ENCODE data around the gene SEMA6B. TPM values are rescaled to one million over a fixed set of nuclear protein-coding genes. Genes with fewer than 3 reads are reported as not detected.

SEMA6B gene
- total RNA-seq, 6 donors from 2014 or later: 3.4 to 33.1 (median 7.6) TPM

- Histone ChIP-seq H3K27me3 (peaks cover 0 to 35% (median 27%) of the 10 kb centered on the region in 4 donors), H3K36me3 (no peaks in the 10 kb centered on the region), H3K9me3 (no peaks in the 10 kb centered on the region), H3K4me1 (peaks cover 11 to 20% (median 11%) of the 10 kb centered on the region in 4 donors), H3K27ac (no peak overlapping the region), H3K4me3 (no peak overlapping the region)
- TF ChIP-seq POLR2AphosphoS5 (IDR thresholded peaks at IDR 0.05): no peak
- no peak for TF ChIP-seq EP300 (IDR thresholded peaks at IDR 0.05)
- no peak for TF ChIP-seq CTCF (IDR thresholded peaks at IDR 0.05)
- TF ChIP-seq POLR2A (IDR thresholded peaks at IDR 0.05): no peak
- 46 to 61% methylated on average over 5 to 6 of the region's 6 CpGs for WGBS, 2 donors
- ATAC-seq (ENCODE audit: low FRiP score in 2 of 2) (no peak), DNase-seq (no peak)
These were observed 26.8 kb upstream of the SEMA6B start for GRCh38 chr19:4586245-4586644.

- Histone ChIP-seq H3K36me3 (no peaks in the 10 kb centered on the region), H3K4me3 (no peak overlapping the region), H3K27ac (no peak overlapping the region), H3K4me1 (peaks cover 15 to 27% (median 16%) of the 10 kb centered on the region in 4 donors), H3K9me3 (no peaks in the 10 kb centered on the region), H3K27me3 (peaks cover 0 to 41% (median 30%) of the 10 kb centered on the region in 4 donors)
- no peak for DNase-seq
- no peak for TF ChIP-seq CTCF (IDR thresholded peaks at IDR 0.05)
- no peak for TF ChIP-seq POLR2A (IDR thresholded peaks at IDR 0.05)
- no peak for ATAC-seq (ENCODE audit: low FRiP score in 2 of 2)
- WGBS, 2 donors: 100% methylated on average over 1 of the region's 1 CpG; no CpG with 5 or more reads in 1 of the 2 donors
These were observed 26.1 kb upstream of the SEMA6B start for GRCh38 chr19:4585556-4585955.

GRCh38 chr19:4584670-4585460 lies 25.4 kb upstream of the SEMA6B start:
- no peaks in the 10 kb centered on the region for H3K9me3 ChIP-seq
- WGBS, 2 donors: 10 to 20% methylated on average over 18 to 45 of the region's 45 CpGs
- peaks cover 15 to 30% (median 16%) of the 10 kb centered on the region in 4 donors for H3K4me1 ChIP-seq
- no peaks in the 10 kb centered on the region for H3K36me3 ChIP-seq
- H3K4me3 ChIP-seq: peak overlapping the region in 1 of 4 donors; percentile 33
- H3K27me3 ChIP-seq: peaks cover 0 to 47% (median 35%) of the 10 kb centered on the region in 4 donors
- H3K27ac ChIP-seq: no peak overlapping the region
- ATAC-seq (ENCODE audit: low FRiP score in 2 of 2): no peak
- no peak for TF ChIP-seq CTCF (IDR thresholded peaks at IDR 0.05)
- no peak for TF ChIP-seq POLR2A (IDR thresholded peaks at IDR 0.05)
- no peak for TF ChIP-seq EP300 (IDR thresholded peaks at IDR 0.05)
- TF ChIP-seq POLR2AphosphoS5 (IDR thresholded peaks at IDR 0.05): no peak
- DNase-seq: peak in 1 of 2 donors; percentile 73

- no peak for TF ChIP-seq POLR2AphosphoS5 (IDR thresholded peaks at IDR 0.05)
- no peak for TF ChIP-seq CTCF (IDR thresholded peaks at IDR 0.05)
- no peak for TF ChIP-seq EP300 (IDR thresholded peaks at IDR 0.05)
- peak in 1 of 2 donors; percentile 86 for DNase-seq
- WGBS, 2 donors: 0 to 4% methylated on average over 11 to 32 of the region's 49 CpGs
- ATAC-seq (ENCODE audit: low FRiP score in 2 of 2): peak in 1 of 2 donors; percentile 21
- H3K27me3 ChIP-seq: peaks cover 0 to 52% (median 37%) of the 10 kb centered on the region in 4 donors
- no peak overlapping the region for H3K27ac ChIP-seq
- H3K4me1 ChIP-seq: peaks cover 15 to 30% (median 16%) of the 10 kb centered on the region in 4 donors
- H3K9me3 ChIP-seq: no peaks in the 10 kb centered on the region
- H3K36me3 ChIP-seq: no peaks in the 10 kb centered on the region
- H3K4me3 ChIP-seq: peak overlapping the region in 2 of 4 donors; percentile 23 to 33
These were observed 24.6 kb upstream of the SEMA6B start for GRCh38 chr19:4583961-4584669.
